GM18870 (cell line): Measurements from ENCODE around the gene PRF1.
"Not testable (repeated sequence)": the region's sequence is repeated elsewhere in the genome, so short reads cannot be mapped to it uniquely, and the experiment has no call there.

ENCODE experiments used
- ATAC-seq: cut with Tn5 transposase; IDR thresholded peaks from one replicate; pipeline ENCODE4 v1.9.1; 2021; ENCODE audit warnings: moderate library complexity; ENCODE audit not compliant: unreplicated experiment

PRF1 gene

GRCh38 chr10:70617798-70618568 is 15.4 kb upstream of the PRF1 start:
- ATAC-seq = no peak

GRCh38 chr10:70616761-70617160 is 14.2 kb upstream of the PRF1 start:
- ATAC-seq = no peak

- no peak for ATAC-seq
Measured at GRCh38 chr10:70615784-70616522, 13.4 kb upstream of the PRF1 start.

- ATAC-seq = no peak
Measured at GRCh38 chr10:70615211-70615610, 12.7 kb upstream of the PRF1 start.

- not testable (repeated sequence) for ATAC-seq
Measured at GRCh38 chr10:70614364-70614763, 11.8 kb upstream of the PRF1 start.

GRCh38 chr10:70613941-70614340 is 11.4 kb upstream of the PRF1 start:
- ATAC-seq = no peak

- no peak for ATAC-seq
Measured at GRCh38 chr10:70607936-70608335, 5.4 kb upstream of the PRF1 start.

- no peak for ATAC-seq
Measured at GRCh38 chr10:70605161-70605560, 2.6 kb upstream of the PRF1 start.

- no peak for ATAC-seq
Measured at GRCh38 chr10:70604106-70604505, 1.6 kb upstream of the PRF1 start.

GRCh38 chr10:70603449-70603801 is 884 bp upstream of the PRF1 start:
- ATAC-seq = no peak

GRCh38 chr10:70601746-70602145 is 795 bp downstream of the PRF1 start:
- no peak for ATAC-seq

GRCh38 chr10:70600512-70601395 is 1.8 kb downstream of the PRF1 start:
- no peak for ATAC-seq

GRCh38 chr10:70599791-70600190 is 2.8 kb downstream of the PRF1 start:
- ATAC-seq = no peak

GRCh38 chr10:70599319-70599718 is 3.2 kb downstream of the PRF1 start:
- ATAC-seq = no peak

GRCh38 chr10:70598857-70599295 is 3.7 kb downstream of the PRF1 start:
- no peak for ATAC-seq

GRCh38 chr10:70597856-70598815 is 4.4 kb downstream of the PRF1 start:
- no peak for ATAC-seq

- ATAC-seq = no peak
Measured at GRCh38 chr10:70596860-70597809, 5.4 kb downstream of the PRF1 start.

GRCh38 chr10:70596110-70596798 is 6.3 kb downstream of the PRF1 start:
- ATAC-seq = no peak
